Stimulated activated CD8-positive, alpha-beta memory T cell treated with anti-CD3 and anti-CD28 coated beads, Interleukin-7, amount 100 ng/mL, for 4 hours (primary cell): ENCODE results near the gene FASTKD3.

Experiments
- DNase-seq, 2 donors: peaks; one replicate each; pipeline ENCODE4 v3.0.0-alpha.2; 2020; ENCODE audit warnings: low read depth in 2 of 2

The FASTKD3 gene

DNA sequence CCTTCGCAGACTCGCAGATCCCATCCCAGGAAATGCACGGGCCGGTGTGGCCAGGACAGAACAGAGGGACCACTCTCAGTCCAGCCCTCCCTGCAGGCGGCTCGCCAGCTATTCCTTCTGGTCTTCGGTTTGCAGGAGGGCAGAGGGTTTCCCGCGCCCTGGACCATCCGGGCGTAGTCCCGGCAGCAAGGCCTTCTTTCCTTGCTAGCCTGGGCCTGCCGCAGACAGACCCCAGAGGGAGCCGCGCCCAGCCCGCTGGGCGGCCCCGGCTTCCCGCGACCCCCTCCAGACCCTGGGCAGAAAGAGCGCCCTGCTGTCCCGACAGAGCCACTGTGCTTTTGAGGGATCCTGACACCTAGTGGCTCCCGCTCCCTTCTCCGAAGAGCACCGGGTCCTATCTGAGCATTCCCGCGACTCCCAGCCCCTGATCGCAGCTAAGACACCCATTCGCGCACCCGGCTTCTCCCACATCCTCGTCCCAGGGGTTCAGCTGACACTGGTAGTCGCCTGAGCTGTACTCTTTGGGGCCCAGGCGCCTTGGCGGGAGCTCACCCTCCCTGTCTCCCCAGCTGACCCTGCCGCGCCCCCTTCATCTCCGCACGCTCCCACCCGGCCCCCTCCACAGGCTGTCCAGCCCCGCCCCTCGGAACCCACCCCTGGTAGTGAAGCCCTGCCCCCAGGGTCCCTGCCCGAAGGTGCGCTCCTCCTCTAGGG lies 19.0 kb downstream of the FASTKD3 start:
- no peak for DNase-seq

DNA sequence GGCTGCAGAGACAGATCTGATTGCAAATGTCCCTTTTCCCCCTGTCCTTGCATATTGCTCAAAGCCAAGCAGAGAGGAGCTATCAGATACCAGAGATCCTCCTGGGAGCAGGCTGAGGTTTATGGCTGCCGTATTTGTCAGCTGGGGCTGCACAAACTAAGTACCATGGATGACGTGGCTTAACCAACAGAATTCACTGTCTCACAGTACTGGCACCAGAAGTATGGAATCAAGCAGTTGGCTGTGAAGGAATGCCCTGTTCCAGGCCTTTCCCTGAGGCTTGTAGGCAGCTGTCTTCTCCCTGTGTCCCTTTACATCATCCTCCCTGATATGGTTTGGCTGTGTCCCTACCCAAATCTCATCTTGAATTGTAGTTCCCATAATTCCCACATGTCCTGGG lies 20.5 kb downstream of the FASTKD3 start:
- no peak for DNase-seq

DNA sequence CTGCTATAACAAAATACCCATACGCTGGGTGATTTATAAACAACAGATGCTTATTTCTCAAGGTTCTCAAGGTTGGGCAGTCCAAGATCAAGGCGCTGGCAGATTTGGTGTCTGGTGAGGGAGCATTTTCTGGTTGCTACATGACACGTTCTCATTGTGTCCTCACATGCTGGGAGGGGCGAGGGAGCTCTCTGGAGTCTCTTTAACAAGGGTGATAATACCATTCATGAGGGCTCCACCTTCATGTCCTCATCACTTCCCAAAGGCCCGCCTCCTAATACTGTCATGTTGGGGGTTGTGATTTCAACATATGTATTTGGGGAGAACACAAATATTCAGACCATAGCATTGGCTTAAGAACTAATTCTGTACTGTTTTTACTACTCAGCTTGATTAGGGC lies 22.5 kb downstream of the FASTKD3 start:
- no peak for DNase-seq

DNA sequence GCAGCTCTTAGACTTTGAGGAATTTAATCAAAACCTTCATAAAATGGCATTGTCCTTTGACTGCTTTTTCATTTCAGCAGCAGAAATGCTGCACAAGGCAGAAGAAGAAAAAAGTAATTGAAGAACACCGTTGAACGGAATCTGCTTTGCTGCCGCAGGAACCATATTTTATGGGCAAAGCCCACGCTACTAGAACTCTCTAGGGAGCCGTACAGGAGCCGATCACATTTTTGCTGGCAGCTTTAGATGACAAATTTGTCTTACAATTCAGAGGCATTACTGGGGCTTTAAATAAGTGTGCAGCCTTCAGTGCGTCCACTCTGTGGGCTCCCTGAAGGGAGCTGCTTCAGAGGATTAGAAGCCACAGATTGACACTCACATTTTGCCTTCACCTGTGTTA lies 23.3 kb downstream of the FASTKD3 start:
- no peak for DNase-seq

DNA sequence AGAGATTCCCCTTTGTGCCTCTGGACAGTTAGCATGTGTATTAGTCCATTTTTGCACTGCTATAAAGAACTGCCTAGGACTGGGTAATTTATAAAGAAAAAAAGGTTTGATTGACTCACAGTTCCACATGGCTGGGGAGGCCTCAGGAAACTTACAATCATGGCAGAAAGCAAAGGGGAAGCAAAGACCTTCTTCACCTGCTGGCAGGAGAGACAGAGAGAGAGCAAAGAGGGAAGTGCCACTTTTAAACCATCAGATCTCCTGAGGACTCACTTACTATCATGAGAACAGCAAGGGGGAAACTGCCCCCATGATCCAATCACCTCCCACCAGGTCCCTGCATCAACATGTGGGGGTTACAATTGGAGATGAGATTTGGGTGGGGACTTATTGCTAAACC lies 23.9 kb downstream of the FASTKD3 start:
- DNase-seq = no peak

DNA sequence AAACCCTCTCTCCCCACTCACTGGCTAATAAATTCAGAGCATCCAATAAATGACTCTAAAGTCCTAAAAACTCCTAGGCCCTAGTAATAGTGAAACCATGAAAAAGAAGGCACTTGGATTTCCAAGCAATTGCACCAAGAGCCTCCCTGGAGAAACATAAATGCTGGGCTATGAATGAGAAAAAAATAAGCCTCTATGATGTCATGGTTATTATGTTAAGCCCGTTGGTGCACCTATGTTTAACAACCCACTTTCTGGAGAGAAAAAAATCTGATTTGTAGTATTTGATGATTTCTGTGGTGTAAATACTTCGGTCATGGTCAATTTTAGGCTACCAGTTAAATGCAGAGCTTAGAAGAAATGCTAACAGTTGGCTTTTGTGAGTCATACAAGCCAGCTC lies 26.3 kb downstream of the FASTKD3 start:
- no peak for DNase-seq

DNA sequence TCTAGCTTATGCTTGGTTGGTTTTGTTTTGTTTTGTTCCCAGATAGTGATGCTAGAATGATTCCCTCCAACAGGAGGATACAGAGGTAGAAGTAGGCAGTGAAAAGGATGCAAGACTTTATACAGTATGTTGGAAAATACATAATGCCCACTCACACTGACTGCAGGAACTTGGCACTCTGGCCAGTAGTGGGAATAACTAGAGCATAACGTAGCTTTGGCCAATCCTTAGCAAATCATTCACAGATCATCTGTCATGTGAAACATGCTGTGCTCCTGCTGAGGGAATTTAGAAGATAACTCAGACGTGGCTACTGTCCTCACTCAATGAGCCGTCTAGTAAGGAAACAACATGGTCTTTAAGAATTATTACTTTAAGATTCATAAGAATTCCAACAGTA lies 31.4 kb downstream of the FASTKD3 start:
- DNase-seq = no peak

DNA sequence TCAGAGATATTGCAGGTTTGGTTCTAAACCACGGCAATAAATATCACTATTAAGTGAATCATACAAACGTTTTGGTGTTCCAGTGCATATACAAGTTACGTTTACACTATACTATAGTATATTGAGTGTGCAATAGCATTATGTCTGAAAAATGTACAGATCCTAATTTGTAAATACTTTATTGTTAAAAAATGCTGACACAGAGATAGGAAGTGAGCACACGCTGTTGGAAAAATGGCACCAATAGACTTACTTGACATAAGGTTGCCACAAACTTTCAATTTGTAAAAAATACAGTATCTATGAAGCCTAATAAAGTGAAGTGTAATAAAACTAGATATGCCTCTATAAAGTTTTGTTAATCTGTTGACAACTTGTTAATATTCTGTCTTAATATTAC lies 33.8 kb downstream of the FASTKD3 start:
- DNase-seq = no peak

DNA sequence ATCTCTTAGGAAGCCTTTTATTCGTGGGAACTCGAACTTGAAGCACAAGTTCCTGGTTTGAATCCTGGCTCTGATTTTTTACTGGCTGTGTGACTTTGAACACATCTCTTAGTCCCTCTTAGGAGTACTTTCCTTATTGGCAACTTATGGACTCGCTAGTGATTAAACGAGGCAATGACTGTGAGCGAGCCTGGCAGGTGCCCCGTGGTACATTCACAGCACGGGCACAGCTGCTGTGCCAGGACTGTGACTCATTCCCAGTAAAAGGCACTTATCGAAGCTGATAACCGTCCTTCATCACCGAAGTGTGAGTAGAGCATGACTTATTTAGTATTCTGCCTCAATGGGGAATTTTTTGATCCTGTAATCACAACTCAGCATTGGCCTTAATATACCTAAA lies 40.6 kb downstream of the FASTKD3 start:
- DNase-seq = no peak

DNA sequence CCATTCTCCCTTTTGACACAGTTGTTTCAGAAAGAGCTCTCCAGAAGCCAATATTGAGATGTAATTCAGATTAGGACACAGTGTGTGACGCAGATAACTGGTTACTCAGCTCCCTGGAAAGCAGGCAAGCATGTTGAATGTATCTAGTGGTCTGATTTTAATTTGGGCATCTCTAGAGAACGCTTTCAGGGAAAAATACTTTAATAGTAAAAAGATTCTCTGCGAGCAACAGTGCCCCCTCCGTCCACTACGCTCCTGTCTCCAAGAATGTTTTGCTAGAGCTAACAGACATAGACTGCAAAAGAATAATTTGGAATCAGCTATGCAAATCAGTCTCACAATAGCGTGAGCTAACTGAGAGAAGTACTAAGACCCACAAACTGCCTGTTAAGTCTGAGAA lies 41.2 kb downstream of the FASTKD3 start:
- DNase-seq = no peak

DNA sequence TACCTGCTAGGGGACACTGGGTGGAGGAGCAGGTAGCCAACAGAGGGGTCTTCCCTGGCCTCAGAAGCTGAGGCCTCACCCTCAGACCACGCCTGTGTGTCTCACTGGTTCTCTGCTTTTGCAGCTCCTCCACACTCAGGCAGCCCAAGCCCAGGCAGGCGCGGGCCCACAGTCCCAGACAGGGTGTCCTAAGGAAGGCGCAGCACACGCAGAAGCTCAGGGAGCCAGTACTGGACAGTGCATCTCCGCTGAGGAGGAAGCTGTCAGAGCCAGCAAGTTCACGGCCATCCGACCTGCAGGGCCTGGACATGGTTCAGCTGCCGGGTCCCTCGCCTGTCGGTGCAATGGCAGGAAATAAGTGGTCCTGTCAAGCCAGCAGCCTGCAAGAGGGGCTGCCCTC lies 43.2 kb downstream of the FASTKD3 start:
- DNase-seq = no peak

DNA sequence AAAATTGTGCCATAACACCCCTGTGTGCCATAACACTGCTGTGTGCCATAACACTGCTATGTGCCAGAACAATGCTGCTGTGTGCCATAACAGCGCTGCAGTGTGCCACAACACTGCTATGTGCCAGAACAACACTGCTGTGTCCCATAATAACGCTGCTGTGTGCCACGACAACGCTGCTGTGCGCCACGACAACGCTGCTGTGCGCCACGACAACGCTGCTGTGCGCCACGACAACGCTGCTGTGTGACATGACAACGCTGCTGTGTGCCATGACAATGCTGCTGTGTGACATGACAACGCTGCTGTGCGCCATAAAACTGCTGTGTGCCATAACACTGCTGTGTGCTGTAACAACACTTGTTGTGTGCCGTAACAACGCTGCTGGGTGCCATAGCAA lies 43.8 kb downstream of the FASTKD3 start:
- no peak for DNase-seq

DNA sequence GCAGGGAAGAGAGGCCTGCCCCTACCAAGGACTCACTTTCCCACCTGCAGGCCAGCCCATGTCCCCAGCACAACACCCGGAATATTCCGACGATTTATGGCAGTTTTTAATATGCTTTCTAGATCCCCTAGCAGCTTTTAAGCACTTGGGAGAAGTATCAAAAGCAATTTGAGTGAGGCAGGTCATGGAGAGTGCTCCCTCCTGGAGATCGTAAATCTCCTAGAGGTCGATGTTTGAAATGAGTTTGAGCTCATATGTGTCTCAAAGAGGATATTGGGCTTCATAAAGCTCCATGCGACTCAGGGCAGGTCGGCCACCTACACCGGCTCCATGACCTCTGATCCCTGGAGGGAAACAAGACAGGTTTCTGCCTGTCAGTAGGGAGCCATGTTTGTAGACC lies 45.2 kb downstream of the FASTKD3 start:
- DNase-seq = no peak

DNA sequence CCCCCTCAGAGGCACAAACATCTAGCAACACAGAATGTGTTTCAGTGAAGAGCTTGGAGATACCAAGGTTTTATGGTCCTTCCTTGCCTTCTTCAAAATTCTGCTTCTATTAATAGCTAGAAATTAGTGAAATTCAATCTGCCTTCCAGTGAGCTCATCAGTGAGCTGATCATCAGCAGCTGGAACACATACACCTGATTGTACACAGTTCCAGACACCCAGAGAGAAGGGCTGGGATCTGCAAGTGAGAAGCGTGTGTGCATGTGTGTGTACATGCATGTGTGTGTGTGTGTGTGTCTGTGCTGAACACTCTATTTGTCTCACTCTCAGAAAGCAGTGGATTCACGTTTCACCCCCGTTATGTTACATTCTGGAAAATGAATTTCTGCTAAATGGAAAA lies 46.4 kb downstream of the FASTKD3 start:
- DNase-seq = no peak

DNA sequence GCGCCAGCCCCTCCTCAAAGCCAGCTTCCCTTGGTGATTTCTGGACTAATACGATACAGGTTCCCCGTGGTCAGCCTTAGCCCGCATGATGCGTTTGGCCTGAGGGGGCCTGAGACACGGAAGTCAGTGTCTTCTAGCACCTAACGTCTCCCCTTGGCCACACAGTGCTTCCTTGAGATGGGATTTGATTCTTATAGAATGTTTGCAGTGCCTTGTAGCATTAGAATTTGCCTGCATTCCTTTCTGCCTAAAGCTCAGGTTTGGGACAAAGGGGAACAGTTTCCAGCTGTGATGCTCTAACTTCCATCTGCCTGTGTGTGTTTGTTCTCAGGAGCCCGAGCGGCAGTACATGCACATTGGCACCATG lies 52.3 kb downstream of the FASTKD3 start:
- DNase-seq = no peak

DNA sequence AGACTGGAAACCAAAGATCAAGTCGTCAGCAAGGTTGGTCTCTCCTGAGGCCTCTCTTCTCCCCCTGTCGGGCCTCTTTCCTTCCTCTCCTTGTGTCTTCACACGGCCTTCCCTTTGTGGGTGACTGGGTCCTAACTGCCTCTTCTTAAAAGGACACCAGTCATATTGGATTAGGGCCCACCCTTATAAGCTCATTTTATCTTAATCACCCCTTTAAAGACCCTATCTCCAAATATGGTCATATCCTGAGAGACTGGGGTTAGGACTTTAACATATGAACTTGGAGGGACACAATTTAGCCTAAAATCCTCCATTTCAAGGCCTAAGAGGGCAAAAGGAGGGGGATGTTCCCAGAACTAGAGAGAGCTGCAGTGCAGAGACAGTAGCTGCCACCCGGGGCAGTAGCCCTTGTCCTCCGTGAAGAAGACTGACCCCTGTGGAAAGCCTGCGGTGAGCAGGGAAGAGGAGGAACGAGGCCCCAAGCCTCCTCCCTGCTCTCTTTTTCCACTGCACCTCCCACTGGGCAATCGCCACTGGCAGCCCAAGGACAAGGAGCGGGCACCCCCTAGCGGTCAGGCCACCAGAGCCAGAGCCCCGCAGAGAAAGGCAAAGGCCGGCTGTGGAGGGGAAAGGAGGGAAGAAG lies 52.8 kb downstream of the FASTKD3 start:
- peak; percentile 19 to 20 for DNase-seq

DNA sequence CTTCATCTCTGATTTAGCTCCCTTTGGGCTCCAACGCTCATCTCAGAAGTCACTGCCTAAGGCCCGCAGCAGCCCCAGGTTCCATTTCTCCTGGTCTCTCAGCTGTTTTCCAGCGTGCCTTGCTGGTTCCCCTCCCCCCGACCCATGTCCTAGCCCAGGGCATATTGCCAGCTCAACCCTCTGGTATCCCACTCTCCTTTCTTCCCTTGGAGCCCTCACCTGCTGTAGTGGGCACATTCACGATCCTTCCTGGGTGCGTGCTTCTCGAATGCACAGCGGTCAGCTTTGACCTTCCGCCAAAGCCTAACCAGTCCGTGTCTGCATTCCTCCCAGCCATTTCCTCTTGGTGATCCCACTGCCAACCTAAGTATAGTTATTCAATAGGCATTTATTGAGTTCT lies 54.0 kb downstream of the FASTKD3 start:
- DNase-seq = no peak

DNA sequence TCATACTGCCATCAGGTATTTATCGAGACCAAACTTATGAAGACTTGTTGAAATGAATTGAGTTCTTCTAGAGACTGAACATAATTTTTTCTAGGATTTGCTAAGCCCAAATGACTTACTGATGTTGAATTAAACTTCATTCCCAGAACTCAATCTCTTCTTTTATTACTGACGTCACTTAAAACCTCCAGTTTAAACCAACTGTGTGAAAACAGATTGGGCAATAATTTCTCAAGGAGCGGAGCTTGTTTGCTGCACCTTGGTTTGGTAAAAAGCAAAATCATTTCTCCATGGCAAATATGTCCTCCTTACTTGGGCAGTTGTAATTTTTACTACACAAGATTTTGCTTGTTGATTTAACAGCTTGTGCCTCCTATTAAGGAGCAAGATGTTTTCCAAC lies 55.3 kb downstream of the FASTKD3 start:
- DNase-seq = no peak

DNA sequence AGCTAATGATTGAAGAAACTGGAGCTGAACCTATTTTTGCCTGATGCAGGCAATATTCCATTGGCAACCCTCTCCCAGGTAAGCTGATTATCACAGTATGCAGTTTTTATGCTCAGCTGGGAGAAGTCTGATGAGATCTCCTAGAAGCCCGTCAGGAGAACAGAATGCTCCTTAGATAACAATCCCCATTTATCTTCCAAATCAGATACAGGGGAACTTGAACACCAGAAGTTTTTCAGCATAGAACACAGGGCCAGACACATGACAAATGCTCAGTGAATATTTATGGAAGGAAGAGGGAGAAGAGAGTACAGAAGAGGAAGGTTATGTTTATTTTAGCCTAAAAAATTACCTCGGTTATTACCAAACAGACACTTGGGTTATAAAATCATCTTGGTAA lies 55.8 kb downstream of the FASTKD3 start:
- no peak for DNase-seq

DNA sequence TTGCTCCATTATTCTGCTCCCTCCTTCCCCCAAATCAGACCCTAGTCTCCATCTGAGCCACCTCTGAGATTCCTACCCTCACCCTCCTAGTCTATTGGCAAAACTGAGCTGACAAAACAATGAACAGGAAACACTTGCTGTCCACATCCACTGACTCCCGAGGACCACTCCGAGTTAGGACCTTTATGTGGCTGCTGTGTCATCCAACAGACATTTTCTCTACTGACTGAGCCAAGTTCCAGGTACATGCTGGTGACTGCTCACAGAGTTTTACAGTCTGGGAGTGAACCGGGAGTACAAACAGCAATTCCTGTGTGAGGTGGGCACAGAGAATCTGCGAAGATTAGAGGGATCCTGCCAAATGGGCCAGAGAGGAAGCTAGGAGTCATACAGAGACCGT lies 57.1 kb downstream of the FASTKD3 start:
- DNase-seq = no peak
